Activated CD8-positive, alpha-beta memory T cell treated with anti-CD3 and anti-CD28 coated beads for 24 hours (primary cell): ENCODE results near the gene TRAF7.

ENCODE experiments used
- DNase-seq: peaks from one replicate; pipeline ENCODE4 v3.0.0-alpha.2; 2020

The TRAF7 gene

GRCh38 chr16:2204416-2205103 lies 49.0 kb downstream of the TRAF7 start:
- DNase-seq: peak; percentile 64

- DNase-seq: peak; percentile 98
These were observed 49.8 kb downstream of the TRAF7 start, which contains the start of gene MLST8 for GRCh38 chr16:2205104-2205966. Gene MLST8 (plus strand): TSS chr16:2205454. CDS start chr16:2206086, 632 bp downstream.

GRCh38 chr16:2205967-2206313 lies 50.4 kb downstream of the TRAF7 start:
- no peak for DNase-seq

DNA sequence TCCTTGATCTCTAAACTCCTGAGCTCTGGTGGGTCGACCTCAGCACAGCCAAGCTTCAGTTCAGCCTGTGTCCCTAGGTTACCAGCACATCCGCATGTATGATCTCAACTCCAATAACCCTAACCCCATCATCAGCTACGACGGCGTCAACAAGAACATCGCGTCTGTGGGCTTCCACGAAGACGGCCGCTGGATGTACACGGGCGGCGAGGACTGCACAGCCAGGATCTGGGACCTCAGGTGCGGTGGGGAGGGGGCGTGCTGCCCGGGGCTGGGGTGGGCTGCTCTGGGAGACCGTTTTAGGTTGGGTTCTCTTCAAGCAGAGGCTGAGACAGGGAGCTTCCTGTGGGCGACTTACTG lies 50.8 kb downstream of the TRAF7 start:
- DNase-seq: no peak

GRCh38 chr16:2206780-2207433 lies 51.3 kb downstream of the TRAF7 start:
- no peak for DNase-seq

DNA sequence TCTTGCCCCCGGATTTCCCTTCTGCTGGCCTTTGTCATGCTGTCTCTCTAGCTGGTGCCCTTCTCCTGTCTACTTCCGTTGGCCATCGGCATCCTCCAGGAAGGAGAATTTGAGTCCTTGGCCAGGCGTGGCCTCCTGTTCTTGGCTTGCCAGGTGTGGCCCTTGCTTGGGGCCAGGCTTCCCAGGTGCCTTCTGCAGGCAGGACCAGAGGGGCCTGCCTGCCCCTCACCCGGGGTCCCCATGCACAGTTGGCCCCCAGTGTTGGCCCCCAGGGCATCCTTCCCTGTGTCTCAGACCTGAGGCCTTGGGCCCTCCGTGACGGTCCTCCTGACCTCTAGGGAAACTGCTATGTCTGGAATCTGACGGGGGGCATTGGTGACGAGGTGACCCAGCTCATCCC lies 52.3 kb downstream of the TRAF7 start:
- no peak for DNase-seq

- no peak for DNase-seq
These were observed 52.7 kb downstream of the TRAF7 start for GRCh38 chr16:2208308-2208707.

DNA sequence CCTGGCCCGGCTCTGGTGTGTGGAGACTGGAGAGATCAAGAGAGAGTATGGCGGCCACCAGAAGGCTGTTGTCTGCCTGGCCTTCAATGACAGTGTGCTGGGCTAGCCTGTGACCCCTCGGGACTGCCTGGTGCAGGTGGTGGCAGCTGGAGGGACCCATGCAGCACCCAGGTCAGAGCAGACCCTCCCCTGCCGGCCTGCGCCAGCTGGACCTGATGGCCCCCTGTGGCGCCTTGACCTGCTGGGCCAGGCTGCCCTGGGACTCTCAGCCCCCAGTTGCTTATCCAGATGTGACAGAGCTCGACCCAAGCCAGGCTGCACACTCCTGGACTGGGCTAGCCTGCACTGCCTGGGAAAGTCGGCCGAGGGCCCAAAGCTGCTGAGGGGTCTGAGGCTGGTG lies 53.2 kb downstream of the TRAF7 start:
- no peak for DNase-seq

DNA sequence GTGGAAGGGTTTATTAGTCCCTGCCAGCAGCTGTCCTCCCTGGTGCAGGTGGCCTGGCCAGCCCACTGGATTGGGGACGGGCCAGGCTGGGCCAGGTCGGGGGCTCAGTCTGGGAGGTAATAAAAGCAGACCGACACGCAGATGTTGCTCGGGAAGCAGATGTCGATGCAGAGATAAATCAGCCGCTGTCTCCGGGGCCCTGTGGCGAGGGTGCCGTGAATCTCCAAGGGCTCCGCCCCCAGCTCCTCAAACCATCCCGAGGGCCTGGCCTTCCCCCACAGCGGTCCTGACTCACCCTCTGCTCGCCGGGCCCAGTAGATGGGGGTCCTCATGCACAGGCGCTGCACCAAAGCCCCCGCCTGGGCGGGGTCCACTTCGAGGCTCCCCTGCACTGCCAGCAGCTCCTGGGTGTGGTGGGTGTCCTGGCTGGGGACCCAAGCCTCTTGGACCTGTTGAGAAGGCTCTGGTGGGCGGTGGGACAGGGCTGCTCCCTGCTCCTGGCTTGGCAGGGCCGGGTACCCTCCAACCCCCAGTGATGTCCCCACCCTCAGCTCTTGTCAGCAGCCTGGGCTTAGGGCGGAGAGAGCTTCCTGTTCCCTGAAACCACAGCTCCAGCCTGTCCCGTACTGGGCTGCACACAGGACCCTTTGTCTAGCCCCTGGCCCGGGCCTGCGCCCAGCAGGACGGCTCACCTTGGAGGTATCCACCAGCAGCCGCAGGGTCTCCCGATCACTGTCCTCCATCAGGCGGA lies 53.9 kb downstream of the TRAF7 start:
- DNase-seq: peak; percentile 60

GRCh38 chr16:2210009-2210332 lies 54.4 kb downstream of the TRAF7 start:
- no peak for DNase-seq

- DNase-seq: peak; percentile 67
These were observed 55.1 kb downstream of the TRAF7 start, which contains the start of gene BRICD5 for GRCh38 chr16:2210386-2211365. Gene BRICD5 (minus strand): TSS chr16:2210863. CDS start chr16:2210833, 30 bp downstream.

GRCh38 chr16:2211923-2212347 lies 56.4 kb downstream of the TRAF7 start:
- peak; percentile 63 for DNase-seq

DNA sequence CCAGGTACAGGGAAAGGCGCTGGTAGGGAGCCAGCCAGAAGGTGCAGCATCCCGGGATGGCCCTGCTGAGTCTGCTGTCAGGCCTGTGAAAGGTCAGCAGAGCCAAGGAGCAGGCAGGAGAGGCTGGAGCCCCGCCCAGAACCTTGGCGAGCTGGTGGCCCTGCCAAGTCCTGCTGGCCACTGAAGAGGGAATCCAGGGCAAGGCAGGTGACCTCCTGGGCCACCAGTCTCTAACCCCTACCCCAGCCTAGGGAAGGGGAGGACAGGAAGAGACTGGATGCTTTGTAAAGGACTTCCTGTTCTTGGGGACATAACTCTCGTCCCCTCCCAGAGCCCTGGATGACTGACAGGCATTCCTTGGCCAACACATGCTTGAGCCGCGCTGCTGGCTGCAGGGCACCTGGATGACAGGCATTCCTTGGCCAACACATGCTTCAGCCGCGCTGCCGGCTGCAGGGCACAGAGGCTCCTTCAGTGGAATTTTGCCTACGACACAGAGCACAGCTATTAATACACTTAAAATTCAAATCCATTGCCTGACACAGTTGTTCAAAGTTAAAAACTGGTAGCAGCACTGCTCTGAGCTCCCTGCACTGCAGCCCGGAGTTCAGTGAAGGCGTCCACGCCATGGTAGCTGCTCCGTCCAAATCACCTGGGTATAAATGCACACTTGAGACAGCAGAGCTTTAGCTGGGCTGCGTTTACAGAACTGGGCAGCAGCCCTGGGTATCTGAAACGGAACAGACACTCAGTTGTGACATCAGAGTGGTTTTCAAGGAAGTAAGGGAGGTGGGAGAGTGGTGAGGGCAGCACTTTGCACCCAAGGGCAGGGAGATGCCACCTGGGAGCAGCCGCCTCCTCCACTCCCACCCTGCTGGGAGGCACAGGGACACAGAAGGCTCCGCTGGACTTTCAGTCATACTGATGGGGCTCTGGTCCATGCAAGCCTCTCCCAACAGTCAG lies 57.1 kb downstream of the TRAF7 start:
- peak; percentile 64 for DNase-seq

GRCh38 chr16:2213817-2214718 lies 58.5 kb downstream of the TRAF7 start:
- DNase-seq: peak; percentile 61

DNA sequence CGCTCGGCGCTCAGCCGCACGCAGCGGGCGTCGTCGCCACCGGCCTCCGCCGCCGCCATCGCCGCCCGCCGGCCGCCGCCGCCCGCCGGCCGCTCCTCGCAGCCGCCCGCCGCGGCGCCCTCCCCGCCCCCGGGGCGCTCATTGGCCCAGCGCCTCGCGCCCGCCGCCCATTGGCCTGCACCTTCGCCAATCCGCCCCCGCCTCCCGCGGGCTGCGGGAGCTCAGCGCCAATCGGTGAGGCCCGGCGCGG lies 59.1 kb downstream of the TRAF7 start, which contains the start of gene PGP:
Gene PGP, minus strand, starts transcription at position 122 of the 250 bp plus-strand sequence. Its CDS starts 63 bp downstream, at position 59.
- DNase-seq: no peak

DNA sequence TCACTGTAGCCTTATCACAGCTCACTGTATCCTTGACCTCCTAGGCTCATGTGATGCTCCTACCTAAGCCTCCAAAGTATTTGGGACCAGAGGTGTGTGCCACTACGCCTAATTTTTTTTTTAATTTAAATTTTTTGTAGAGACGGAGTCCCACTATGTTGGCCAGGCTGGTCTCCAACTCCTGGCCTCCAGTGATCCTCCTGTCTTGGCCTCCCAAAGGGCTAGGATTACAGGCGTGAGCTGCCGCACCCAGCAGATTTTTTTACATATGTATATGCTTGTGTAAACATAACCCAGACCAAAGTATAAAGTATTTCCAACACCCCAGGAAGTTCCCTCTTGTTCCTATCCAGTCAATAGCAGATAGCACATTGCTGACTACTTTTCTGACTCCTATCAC lies 60.7 kb downstream of the TRAF7 start:
- DNase-seq: no peak

- peak; percentile 99 for DNase-seq
These were observed 67.8 kb downstream of the TRAF7 start, which contains the start of gene E4F1 for GRCh38 chr16:2223221-2223941. Gene E4F1 (plus strand): TSS chr16:2223591. CDS start chr16:2223614, 23 bp downstream.

GRCh38 chr16:2223942-2224486 lies 68.4 kb downstream of the TRAF7 start:
- no peak for DNase-seq
